ENCODE data around the gene C1QTNF3.
"Not testable (repeated sequence)": the region's sequence is repeated elsewhere in the genome, so short reads cannot be mapped to it uniquely, and the experiment has no call there.

The C1QTNF3 gene, protein sequence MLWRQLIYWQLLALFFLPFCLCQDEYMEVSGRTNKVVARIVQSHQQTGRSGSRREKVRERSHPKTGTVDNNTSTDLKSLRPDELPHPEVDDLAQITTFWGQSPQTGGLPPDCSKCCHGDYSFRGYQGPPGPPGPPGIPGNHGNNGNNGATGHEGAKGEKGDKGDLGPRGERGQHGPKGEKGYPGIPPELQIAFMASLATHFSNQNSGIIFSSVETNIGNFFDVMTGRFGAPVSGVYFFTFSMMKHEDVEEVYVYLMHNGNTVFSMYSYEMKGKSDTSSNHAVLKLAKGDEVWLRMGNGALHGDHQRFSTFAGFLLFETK

GRCh38 chr5:34043099-34043876, at the start of gene C1QTNF3:
Gene C1QTNF3 (minus strand): TSS chr5:34043213. CDS start chr5:34043125, 88 bp downstream.
- H3K79me2 ChIP-seq (ENCODE audit: insufficient read depth, low read length), result no peaks in the 10 kb centered on the region
- H2AFZ ChIP-seq (ENCODE audit: low read depth, low read length, severe bottlenecking), result no peak within 1 kb of the TSS
- H3F3A ChIP-seq (ENCODE audit: insufficient read depth), result no peaks in the 10 kb centered on the region
- TF ChIP-seq EZH2phosphoT487 (conservative IDR thresholded peaks at IDR 0.05; ENCODE audit: low read length), result no peak
- TF ChIP-seq, protein P1, sequence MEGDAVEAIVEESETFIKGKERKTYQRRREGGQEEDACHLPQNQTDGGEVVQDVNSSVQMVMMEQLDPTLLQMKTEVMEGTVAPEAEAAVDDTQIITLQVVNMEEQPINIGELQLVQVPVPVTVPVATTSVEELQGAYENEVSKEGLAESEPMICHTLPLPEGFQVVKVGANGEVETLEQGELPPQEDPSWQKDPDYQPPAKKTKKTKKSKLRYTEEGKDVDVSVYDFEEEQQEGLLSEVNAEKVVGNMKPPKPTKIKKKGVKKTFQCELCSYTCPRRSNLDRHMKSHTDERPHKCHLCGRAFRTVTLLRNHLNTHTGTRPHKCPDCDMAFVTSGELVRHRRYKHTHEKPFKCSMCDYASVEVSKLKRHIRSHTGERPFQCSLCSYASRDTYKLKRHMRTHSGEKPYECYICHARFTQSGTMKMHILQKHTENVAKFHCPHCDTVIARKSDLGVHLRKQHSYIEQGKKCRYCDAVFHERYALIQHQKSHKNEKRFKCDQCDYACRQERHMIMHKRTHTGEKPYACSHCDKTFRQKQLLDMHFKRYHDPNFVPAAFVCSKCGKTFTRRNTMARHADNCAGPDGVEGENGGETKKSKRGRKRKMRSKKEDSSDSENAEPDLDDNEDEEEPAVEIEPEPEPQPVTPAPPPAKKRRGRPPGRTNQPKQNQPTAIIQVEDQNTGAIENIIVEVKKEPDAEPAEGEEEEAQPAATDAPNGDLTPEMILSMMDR (IDR thresholded peaks at IDR 0.05; ENCODE audit: insufficient read depth, low read length, poor library complexity, severe bottlenecking), result no peak
- H3K4me2 ChIP-seq (ENCODE audit: low read depth, low read length, poor library complexity, severe bottlenecking), result no peak within 1 kb of the TSS
- no peaks in the 10 kb centered on the region for H3K36me3 ChIP-seq (ENCODE audit: low read length)
- H3K4me3 ChIP-seq (ENCODE audit: insufficient read depth, low read length, poor library complexity, severe bottlenecking), result no peak within 1 kb of the TSS
- no peak within 1 kb of the TSS for H3K27ac ChIP-seq (ENCODE audit: low read depth, low read length)
- H3K9ac ChIP-seq (ENCODE audit: low read length), result no peak within 1 kb of the TSS
- H3K9me3 ChIP-seq (ENCODE audit: insufficient read depth, low read length), result no peaks in the 10 kb centered on the region
- H3K9me2 ChIP-seq (replicated peaks; ENCODE audit: insufficient read depth, low read length), result no peaks in the 10 kb centered on the region
- H4K20me1 ChIP-seq (ENCODE audit: low read depth, low read length), result no peaks in the 10 kb centered on the region
- no peaks in the 10 kb centered on the region for H3K27me3 ChIP-seq (ENCODE audit: low read length)

GRCh38 chr5:34091039-34091438, 48.0 kb upstream of the C1QTNF3 start:
- not testable (repeated sequence) for H3K27ac ChIP-seq (ENCODE audit: low read depth, low read length); H3K79me2 ChIP-seq (ENCODE audit: insufficient read depth, low read length); H3F3A ChIP-seq (ENCODE audit: insufficient read depth); H3K9me3 ChIP-seq (ENCODE audit: insufficient read depth, low read length); H3K9me2 ChIP-seq (replicated peaks; ENCODE audit: insufficient read depth, low read length); H3K27me3 ChIP-seq (ENCODE audit: low read length); H3K4me3 ChIP-seq (ENCODE audit: insufficient read depth, low read length, poor library complexity, severe bottlenecking); H3K4me2 ChIP-seq (ENCODE audit: low read depth, low read length, poor library complexity, severe bottlenecking); H3K9ac ChIP-seq (ENCODE audit: low read length); H2AFZ ChIP-seq (ENCODE audit: low read depth, low read length, severe bottlenecking); H3K36me3 ChIP-seq (ENCODE audit: low read length); H4K20me1 ChIP-seq (ENCODE audit: low read depth, low read length)

DNA sequence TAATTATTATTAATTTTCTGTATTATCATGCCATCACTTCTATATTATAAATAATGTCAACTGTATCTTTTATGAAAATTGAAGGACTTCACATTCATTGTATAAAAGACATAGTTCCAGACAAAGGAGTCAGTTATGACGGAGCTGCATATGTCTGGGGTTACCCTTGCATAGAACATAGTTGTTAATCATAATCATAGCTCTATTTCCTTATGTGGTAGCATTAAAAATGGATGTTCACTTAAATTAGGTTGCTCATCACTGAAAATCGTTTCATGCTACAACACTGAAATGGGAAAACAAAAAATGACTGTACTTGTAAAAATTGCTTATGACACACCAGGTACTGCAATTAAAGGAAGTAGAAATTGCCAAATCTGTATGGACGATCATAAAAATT, 46.8 kb upstream of the C1QTNF3 start:
- not testable (repeated sequence) for H3K9me2 ChIP-seq (replicated peaks; ENCODE audit: insufficient read depth, low read length); H3K9me3 ChIP-seq (ENCODE audit: insufficient read depth, low read length); H3K27ac ChIP-seq (ENCODE audit: low read depth, low read length); H4K20me1 ChIP-seq (ENCODE audit: low read depth, low read length); H2AFZ ChIP-seq (ENCODE audit: low read depth, low read length, severe bottlenecking); H3K9ac ChIP-seq (ENCODE audit: low read length); H3K79me2 ChIP-seq (ENCODE audit: insufficient read depth, low read length); H3K4me2 ChIP-seq (ENCODE audit: low read depth, low read length, poor library complexity, severe bottlenecking); H3K27me3 ChIP-seq (ENCODE audit: low read length); H3K36me3 ChIP-seq (ENCODE audit: low read length); H3K4me3 ChIP-seq (ENCODE audit: insufficient read depth, low read length, poor library complexity, severe bottlenecking); H3F3A ChIP-seq (ENCODE audit: insufficient read depth)

DNA sequence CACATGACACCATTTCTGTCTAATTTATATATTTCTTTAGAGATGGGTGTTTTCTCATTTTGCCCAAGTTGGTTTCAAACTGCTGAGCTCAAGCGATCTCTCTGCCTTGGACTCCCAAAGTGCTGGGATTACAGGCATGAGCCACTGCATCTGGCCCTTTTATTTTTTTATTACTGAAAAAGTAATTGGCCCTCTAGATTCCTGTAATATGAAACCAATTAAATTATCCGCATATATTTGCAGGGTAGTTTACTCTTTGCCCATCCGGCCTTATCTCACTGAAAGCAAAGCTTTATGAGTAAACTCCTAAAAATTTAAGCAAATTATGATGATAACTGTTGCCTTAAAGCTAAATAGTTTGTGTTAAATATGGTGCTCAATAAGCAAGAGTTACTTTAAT, 44.7 kb upstream of the C1QTNF3 start:
- not testable (repeated sequence) for H3K9me2 ChIP-seq (replicated peaks; ENCODE audit: insufficient read depth, low read length); H3K27me3 ChIP-seq (ENCODE audit: low read length); H3K9ac ChIP-seq (ENCODE audit: low read length); H3K4me2 ChIP-seq (ENCODE audit: low read depth, low read length, poor library complexity, severe bottlenecking); H3K4me3 ChIP-seq (ENCODE audit: insufficient read depth, low read length, poor library complexity, severe bottlenecking); H3K9me3 ChIP-seq (ENCODE audit: insufficient read depth, low read length); H3K36me3 ChIP-seq (ENCODE audit: low read length); H3K79me2 ChIP-seq (ENCODE audit: insufficient read depth, low read length); H3F3A ChIP-seq (ENCODE audit: insufficient read depth); H3K27ac ChIP-seq (ENCODE audit: low read depth, low read length); H2AFZ ChIP-seq (ENCODE audit: low read depth, low read length, severe bottlenecking); H4K20me1 ChIP-seq (ENCODE audit: low read depth, low read length)

DNA sequence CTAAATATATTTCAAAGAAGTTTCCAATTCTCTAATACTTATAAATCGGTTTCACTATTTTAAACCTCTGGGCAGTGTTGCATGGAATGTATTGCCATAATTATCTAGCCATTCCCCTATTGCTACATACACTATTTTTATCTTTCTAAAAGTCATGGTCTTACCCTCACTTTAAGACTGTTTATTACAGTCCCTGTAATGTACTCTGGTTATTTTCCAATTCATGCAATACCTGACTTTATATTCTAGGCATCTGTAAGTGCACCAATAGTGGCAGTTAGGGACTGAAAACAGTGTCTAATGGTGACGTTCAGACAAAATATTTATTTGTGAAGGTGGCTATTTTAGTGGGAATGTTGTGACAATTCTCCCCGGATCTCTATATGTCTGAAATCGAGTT, 40.9 kb upstream of the C1QTNF3 start:
- H3K79me2 ChIP-seq (ENCODE audit: insufficient read depth, low read length); H3K9ac ChIP-seq (ENCODE audit: low read length); H3F3A ChIP-seq (ENCODE audit: insufficient read depth); H3K9me3 ChIP-seq (ENCODE audit: insufficient read depth, low read length); H3K4me3 ChIP-seq (ENCODE audit: insufficient read depth, low read length, poor library complexity, severe bottlenecking); H3K36me3 ChIP-seq (ENCODE audit: low read length); H4K20me1 ChIP-seq (ENCODE audit: low read depth, low read length); H3K27me3 ChIP-seq (ENCODE audit: low read length); H3K27ac ChIP-seq (ENCODE audit: low read depth, low read length); H2AFZ ChIP-seq (ENCODE audit: low read depth, low read length, severe bottlenecking); H3K9me2 ChIP-seq (replicated peaks; ENCODE audit: insufficient read depth, low read length); H3K4me2 ChIP-seq (ENCODE audit: low read depth, low read length, poor library complexity, severe bottlenecking): not testable (repeated sequence)

DNA sequence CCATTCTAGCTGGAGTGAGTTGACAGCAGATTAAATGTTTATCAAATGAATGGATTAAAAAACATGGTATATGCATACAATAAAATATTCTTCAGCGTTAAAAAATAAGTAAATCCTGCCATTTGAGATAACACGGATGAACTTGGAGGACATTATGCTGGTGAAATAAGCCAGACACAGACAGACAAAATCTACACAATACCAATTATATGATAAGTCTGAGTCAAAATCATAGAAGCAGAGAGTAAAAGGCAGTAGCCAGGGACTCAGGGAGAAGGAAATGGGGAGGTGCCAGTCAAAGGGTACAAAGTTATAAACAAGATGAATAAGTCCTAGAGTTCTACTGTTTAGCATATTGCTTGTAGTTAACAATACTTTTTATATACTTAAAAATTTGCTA, 36.5 kb upstream of the C1QTNF3 start:
- not testable (repeated sequence) for H3F3A ChIP-seq (ENCODE audit: insufficient read depth); H3K79me2 ChIP-seq (ENCODE audit: insufficient read depth, low read length); H3K36me3 ChIP-seq (ENCODE audit: low read length); H4K20me1 ChIP-seq (ENCODE audit: low read depth, low read length); H3K4me3 ChIP-seq (ENCODE audit: insufficient read depth, low read length, poor library complexity, severe bottlenecking); H3K27me3 ChIP-seq (ENCODE audit: low read length); H3K9ac ChIP-seq (ENCODE audit: low read length); H3K9me2 ChIP-seq (replicated peaks; ENCODE audit: insufficient read depth, low read length); H3K27ac ChIP-seq (ENCODE audit: low read depth, low read length); H3K4me2 ChIP-seq (ENCODE audit: low read depth, low read length, poor library complexity, severe bottlenecking); H3K9me3 ChIP-seq (ENCODE audit: insufficient read depth, low read length); H2AFZ ChIP-seq (ENCODE audit: low read depth, low read length, severe bottlenecking)

DNA sequence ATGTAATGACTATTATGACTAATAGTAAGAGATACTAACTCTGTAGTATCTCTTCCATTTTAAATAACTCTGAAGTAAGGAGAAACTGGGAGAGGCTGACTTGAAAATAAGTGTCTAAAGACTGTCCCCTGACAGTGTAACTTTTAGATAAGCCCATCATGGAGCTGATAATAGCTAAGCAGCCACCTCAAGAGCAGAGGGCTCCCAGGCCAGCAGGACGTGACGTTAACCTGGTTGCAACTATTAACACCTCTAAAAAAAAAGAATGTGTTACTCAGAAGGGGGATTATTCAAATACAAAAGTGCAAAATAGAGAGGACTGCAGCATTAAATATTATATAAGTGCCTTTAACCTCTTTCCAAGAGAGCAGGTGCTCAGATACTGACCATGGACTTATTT, 34.6 kb upstream of the C1QTNF3 start:
- not testable (repeated sequence) for H3K9ac ChIP-seq (ENCODE audit: low read length); H3F3A ChIP-seq (ENCODE audit: insufficient read depth); H2AFZ ChIP-seq (ENCODE audit: low read depth, low read length, severe bottlenecking); H3K4me2 ChIP-seq (ENCODE audit: low read depth, low read length, poor library complexity, severe bottlenecking); H4K20me1 ChIP-seq (ENCODE audit: low read depth, low read length); H3K9me3 ChIP-seq (ENCODE audit: insufficient read depth, low read length); H3K36me3 ChIP-seq (ENCODE audit: low read length); H3K79me2 ChIP-seq (ENCODE audit: insufficient read depth, low read length); H3K9me2 ChIP-seq (replicated peaks; ENCODE audit: insufficient read depth, low read length); H3K27ac ChIP-seq (ENCODE audit: low read depth, low read length); H3K4me3 ChIP-seq (ENCODE audit: insufficient read depth, low read length, poor library complexity, severe bottlenecking); H3K27me3 ChIP-seq (ENCODE audit: low read length)
